Neutrophil (primary cell): ENCODE results near the gene SETBP1.

Experiments
- H3K27ac ChIP-seq: fragments of 200-600 bp; sonication (generic); 2 replicates; pipeline ENCODE4 v1.5.1; 2016; ENCODE audit warnings: mild to moderate bottlenecking, moderate library complexity
- H3K27me3 ChIP-seq: fragments of 200-600 bp; sonication (generic); 2 replicates; pipeline ENCODE4 v1.6.0; 2016; ENCODE audit warnings: mild to moderate bottlenecking
- H3K36me3 ChIP-seq: fragments of 200-600 bp; sonication (generic); 2 replicates; pipeline ENCODE4 v1.5.1; 2017
- H3K4me1 ChIP-seq, 2 experiments: fragments of 200-600 bp in 1 of 2; sonication (generic) in 1 of 2; 1 replicate in 1 of 2; 2 replicates in 1 of 2; pipeline versions ENCODE4 v1.5.1 to v1.6.1; 2013 to 2016; ENCODE audit warnings: low read depth in 1 of 2, low read length in 1 of 2, mild to moderate bottlenecking in 1 of 2, moderate library complexity in 1 of 2; ENCODE audit not compliant: control insufficient read depth in 1 of 2, insufficient read depth in 1 of 2
- H3K4me3 ChIP-seq, 2 experiments: fragments of 200-600 bp in 1 of 2; sonication (generic) in 1 of 2; 1 replicate in 1 of 2; 2 replicates in 1 of 2; pipeline ENCODE4 v1.5.1; 2013 to 2016; ENCODE audit warnings: low read depth in 1 of 2, low read length in 1 of 2, mild to moderate bottlenecking in 1 of 2, moderate library complexity in 1 of 2
- H3K9me3 ChIP-seq: fragments of 200-600 bp; sonication (generic); 2 replicates; pipeline ENCODE4 v1.5.1; 2016
- TF ChIP-seq, protein P1 (sequence below): fragments of 200-600 bp; sonication (generic); IDR thresholded peaks from 2 replicates; pipeline ENCODE4 v1.5.1; 2016; ENCODE audit warnings: antibody characterized with exemption

Gene SETBP1

DNA sequence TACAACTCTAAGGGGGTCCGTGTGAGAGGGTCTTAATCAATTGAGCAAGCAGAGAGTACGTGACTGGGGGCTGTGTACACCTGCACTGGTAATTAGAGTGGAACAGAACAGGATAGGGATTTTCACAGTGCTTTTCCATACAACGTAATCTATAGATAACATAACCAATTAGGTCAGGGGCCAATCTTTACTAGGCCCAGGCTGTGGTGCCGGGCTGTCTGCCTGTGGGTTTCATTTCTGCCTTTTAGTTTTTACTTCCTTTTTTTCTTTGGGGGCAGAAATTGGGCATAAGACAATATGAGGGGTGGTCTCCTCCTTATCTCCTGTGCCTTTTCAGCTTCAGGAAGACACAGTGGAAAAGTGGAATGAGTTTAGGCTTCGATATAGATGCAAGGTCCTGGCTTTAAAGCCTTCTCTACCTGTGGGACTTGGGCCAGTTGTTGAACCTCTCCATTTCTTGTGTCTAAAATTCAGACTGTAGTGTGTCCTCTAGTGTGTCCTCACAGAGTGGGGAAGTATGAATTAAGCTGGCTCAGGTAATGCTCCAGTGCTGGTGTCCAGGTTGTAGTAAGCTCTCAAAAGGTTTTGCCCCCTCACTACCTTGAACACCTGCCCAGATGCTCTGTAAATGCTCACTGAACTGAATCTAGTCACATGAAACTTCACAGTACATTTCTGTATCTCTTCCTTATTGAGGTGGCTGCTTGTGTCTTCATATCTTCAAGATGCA lies 422.8 kb downstream of the SETBP1 start:
- H3K36me3 ChIP-seq = no peaks in the 10 kb centered on the region
- TF ChIP-seq, protein P1, sequence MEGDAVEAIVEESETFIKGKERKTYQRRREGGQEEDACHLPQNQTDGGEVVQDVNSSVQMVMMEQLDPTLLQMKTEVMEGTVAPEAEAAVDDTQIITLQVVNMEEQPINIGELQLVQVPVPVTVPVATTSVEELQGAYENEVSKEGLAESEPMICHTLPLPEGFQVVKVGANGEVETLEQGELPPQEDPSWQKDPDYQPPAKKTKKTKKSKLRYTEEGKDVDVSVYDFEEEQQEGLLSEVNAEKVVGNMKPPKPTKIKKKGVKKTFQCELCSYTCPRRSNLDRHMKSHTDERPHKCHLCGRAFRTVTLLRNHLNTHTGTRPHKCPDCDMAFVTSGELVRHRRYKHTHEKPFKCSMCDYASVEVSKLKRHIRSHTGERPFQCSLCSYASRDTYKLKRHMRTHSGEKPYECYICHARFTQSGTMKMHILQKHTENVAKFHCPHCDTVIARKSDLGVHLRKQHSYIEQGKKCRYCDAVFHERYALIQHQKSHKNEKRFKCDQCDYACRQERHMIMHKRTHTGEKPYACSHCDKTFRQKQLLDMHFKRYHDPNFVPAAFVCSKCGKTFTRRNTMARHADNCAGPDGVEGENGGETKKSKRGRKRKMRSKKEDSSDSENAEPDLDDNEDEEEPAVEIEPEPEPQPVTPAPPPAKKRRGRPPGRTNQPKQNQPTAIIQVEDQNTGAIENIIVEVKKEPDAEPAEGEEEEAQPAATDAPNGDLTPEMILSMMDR = no peak
- H3K4me1 ChIP-seq = peaks cover 3 to 8% of the 10 kb centered on the region in 2 experiments
- H3K27ac ChIP-seq = no peak overlapping the region
- no peak overlapping the region for H3K4me3 ChIP-seq
- H3K9me3 ChIP-seq = no peaks in the 10 kb centered on the region
- no peaks in the 10 kb centered on the region for H3K27me3 ChIP-seq

- no peak overlapping the region for H3K27ac ChIP-seq
- no peak overlapping the region for H3K4me3 ChIP-seq
- no peaks in the 10 kb centered on the region for H3K36me3 ChIP-seq
- peaks cover 3 to 8% of the 10 kb centered on the region in 2 experiments for H3K4me1 ChIP-seq
- no peaks in the 10 kb centered on the region for H3K27me3 ChIP-seq
- no peaks in the 10 kb centered on the region for H3K9me3 ChIP-seq
- TF ChIP-seq, protein P1 = no peak
Measured at GRCh38 chr18:45104049-45104395, 423.3 kb downstream of the SETBP1 start.

DNA sequence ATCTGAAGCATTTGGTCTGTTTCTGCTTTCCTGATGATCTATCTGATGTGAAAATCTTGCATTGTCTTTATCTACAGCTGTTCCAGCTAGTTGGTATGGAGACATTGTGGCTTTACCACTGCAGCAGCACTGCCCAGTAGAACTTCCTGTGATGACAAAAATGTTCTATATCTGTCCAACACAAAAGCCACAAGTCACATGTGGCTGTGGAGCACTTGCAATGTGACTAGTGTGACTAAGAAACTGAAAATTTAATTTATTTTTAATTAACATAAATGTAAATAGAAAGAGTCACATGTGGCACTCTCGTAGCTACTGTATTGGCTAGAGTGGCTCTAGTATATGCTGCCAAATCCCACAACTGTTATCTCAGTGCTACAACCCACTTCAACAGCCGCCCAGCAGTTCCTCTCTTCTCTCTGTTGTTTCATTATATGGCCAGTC lies 425.7 kb downstream of the SETBP1 start:
- Histone ChIP-seq H3K4me3 (no peak overlapping the region), H3K4me1 (peaks cover 3 to 8% of the 10 kb centered on the region in 2 experiments), H3K9me3 (no peaks in the 10 kb centered on the region), H3K27me3 (no peaks in the 10 kb centered on the region), H3K27ac (no peak overlapping the region), H3K36me3 (no peaks in the 10 kb centered on the region)
- TF ChIP-seq, protein P1 = no peak

DNA sequence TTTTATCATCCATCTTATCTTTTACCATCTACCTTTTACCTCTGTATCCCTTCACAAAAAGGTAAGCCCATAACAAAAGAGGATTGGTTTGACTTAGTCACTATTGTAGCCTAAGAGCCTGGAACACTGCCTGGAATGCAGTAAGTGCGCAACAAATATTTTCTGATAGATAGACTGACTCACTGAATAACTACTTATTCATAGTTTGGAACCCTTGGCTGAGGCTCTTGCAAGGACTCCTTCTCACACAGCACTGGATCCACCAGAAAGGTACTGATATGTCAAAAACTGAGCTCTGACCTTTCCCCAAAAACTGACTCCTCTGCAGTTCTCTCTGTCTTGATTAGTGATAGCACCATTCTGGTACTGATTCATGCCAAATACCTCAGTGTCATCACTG lies 426.7 kb downstream of the SETBP1 start:
- Histone ChIP-seq H3K9me3 (no peaks in the 10 kb centered on the region), H3K27me3 (no peaks in the 10 kb centered on the region), H3K27ac (no peak overlapping the region), H3K36me3 (no peaks in the 10 kb centered on the region), H3K4me3 (no peak overlapping the region), H3K4me1 (peaks cover 3 to 8% of the 10 kb centered on the region in 2 experiments)
- TF ChIP-seq, protein P1 = no peak

- TF ChIP-seq, protein P1 = no peak
- no peaks in the 10 kb centered on the region for H3K27me3 ChIP-seq
Measured at GRCh38 chr18:45108754-45109153, 428.1 kb downstream of the SETBP1 start.

More at GRCh38 chr18:45108754-45109153, 428.1 kb downstream of the SETBP1 start:
- Histone ChIP-seq H3K27ac (no peak overlapping the region), H3K4me3 (no peak overlapping the region), H3K9me3 (no peaks in the 10 kb centered on the region), H3K4me1 (peaks cover 3 to 8% of the 10 kb centered on the region in 2 experiments), H3K36me3 (no peaks in the 10 kb centered on the region)
